T-cell (primary cell): Measurements from ENCODE around the gene CTTNBP2NL. TPM values are rescaled to one million over a fixed set of nuclear protein-coding genes. Genes with fewer than 3 reads are reported as not detected.
"Not testable (repeated sequence)": the region's sequence is repeated elsewhere in the genome, so short reads cannot be mapped to it uniquely, and the experiment has no call there.

Experiments used
- ATAC-seq, 4 experiments: fragments of 200-7000 bp in 3 of 4; fragments of 150-1000 bp in 1 of 4; cut with Tn5 transposase; replicated peaks in 1 of 4; 1 replicate in 3 of 4; 2 replicates in 1 of 4; pipeline ENCODE4 v1.10.0; 2021; ENCODE audit warnings: moderate library complexity in 3 of 4, mild to moderate bottlenecking in 2 of 4, moderate number of reproducible peaks in 1 of 4
- CTCF ChIA-PET, 2 donors: fragments of 300-600 bp; sonication (Branson Sonifier 250); formaldehyde crosslinking; loops; one replicate each; lab custom pipeline; 2022; ENCODE audit warnings: antibody characterized with exemption in 2 of 2; lab: Charles Lee
- POLR2A ChIA-PET, 2 donors: fragments of 300-600 bp; sonication (Branson Sonifier 250); formaldehyde crosslinking; loops; one replicate each; lab custom pipeline; 2022; ENCODE audit warnings: antibody characterized with exemption in 2 of 2; lab: Charles Lee
- DNase-seq, 35 experiments: peaks; one replicate each; pipeline versions ENCODE4 v3.0.0 to v3.0.0-alpha.2; 2013 to 2023
- H3K27ac ChIP-seq: one replicate; pipeline ENCODE4 v1.5.1; 2013; ENCODE audit warnings: low read length
- H3K27me3 ChIP-seq, 2 experiments: replicated peaks in 1 of 2; 1 replicate in 1 of 2; 2 replicates in 1 of 2; pipeline versions ENCODE4 v1.6.1 to v1.7.0; 2013; ENCODE audit warnings: low read length in 1 of 2, mixed read lengths in 1 of 2; ENCODE audit not compliant: control insufficient read depth in 2 of 2, insufficient read depth in 2 of 2; ENCODE audit errors: extremely low read depth in 1 of 2
- H3K36me3 ChIP-seq, 2 donors: 1 replicate in 1 of 2; 2 replicates in 1 of 2; pipeline versions ENCODE4 v1.6.1 to v1.7.0; 2013; ENCODE audit warnings: low read length in 1 of 2; ENCODE audit not compliant: control insufficient read depth in 2 of 2, insufficient read depth in 1 of 2; ENCODE audit errors: extremely low read depth in 1 of 2
- H3K4me1 ChIP-seq, 2 experiments: 1 replicate in 1 of 2; 2 replicates in 1 of 2; pipeline versions ENCODE4 v1.6.1 to v1.7.0; 2013; ENCODE audit warnings: low read length in 2 of 2, mixed read lengths in 1 of 2; ENCODE audit not compliant: insufficient read depth in 2 of 2, control insufficient read depth in 1 of 2; ENCODE audit errors: extremely low read depth in 1 of 2
- H3K4me3 ChIP-seq, 2 donors: 1 replicate in 1 of 2; 2 replicates in 1 of 2; pipeline versions ENCODE4 v1.5.1 to v1.7.0; 2013; ENCODE audit warnings: mild to moderate bottlenecking in 2 of 2, low read length in 1 of 2, moderate library complexity in 1 of 2; ENCODE audit not compliant: control insufficient read depth in 1 of 2; ENCODE audit errors: extremely low read depth in 1 of 2
- H3K9me3 ChIP-seq: 2 replicates; pipeline ENCODE4 v1.7.0; 2013
- H3K27ac Mint-ChIP-seq, 2 donors: one replicate each; pipeline ENCODE4 v1.8.0; 2020 to 2021; ENCODE audit warnings: mild to moderate bottlenecking in 2 of 2, mixed read lengths in 2 of 2
- H3K27me3 Mint-ChIP-seq, 2 donors: one replicate each; pipeline ENCODE4 v1.8.0; 2021 to 2022; ENCODE audit warnings: mixed read lengths in 2 of 2
- H3K36me3 Mint-ChIP-seq: one replicate; pipeline ENCODE4 v1.8.0; 2021; ENCODE audit warnings: mixed read lengths
- H3K4me1 Mint-ChIP-seq, 3 donors: one replicate each; pipeline ENCODE4 v1.8.0; 2020 to 2022; ENCODE audit warnings: mixed read lengths in 3 of 3, mild to moderate bottlenecking in 1 of 3
- H3K4me3 Mint-ChIP-seq, 3 donors: one replicate each; pipeline ENCODE4 v1.8.0; 2020 to 2022; ENCODE audit warnings: mild to moderate bottlenecking in 3 of 3, mixed read lengths in 3 of 3, moderate library complexity in 3 of 3
- H3K9me3 Mint-ChIP-seq, 3 donors: one replicate each; pipeline ENCODE4 v1.8.0; 2020 to 2022; ENCODE audit warnings: mixed read lengths in 3 of 3
- WGBS: methylation state at CpG from one replicate; pipeline ENCODE4 v1.1.5; 2013; ENCODE audit warnings: missing lambda C conversion rate; ENCODE audit not compliant: insufficient coverage; 5-methylcytosine and 5-hydroxymethylcytosine counted together
- total RNA-seq, 35 experiments: library from RNA in 6 of 35; stranded (reverse) in 6 of 35; fragments of 120-200 nt in 1 of 35; gene quantifications; one replicate each; pipeline versions ENCODE4 v1.2.1 to v1.2.4 and lab custom pipeline; 2013 to 2026

CTTNBP2NL gene
- total RNA-seq, 5 donors from 2014 or later (not counting 1 experiment from before 2014, with no cell fraction given) = 0.37 to 1.1 (median 0.51) TPM

GRCh38 chr1:112466078-112466660 lies 70.2 kb downstream of the CTTNBP2NL start:
- ATAC-seq (peak; percentile 91 to 96 (median 94)), DNase-seq (peak; percentile 56 to 92 (median 77))
- ChIA-PET CTCF (interaction anchor here (0.5 to 2.9 kb wide), 13 partner anchors 9 to 949 kb away, joined by 3 to 33 read pairs (median 5); no protein-coding TSS in a partner anchor), POLR2A (interaction anchor here in 1 of 2 donors (0.6 to 0.9 kb wide), 2 partner anchors 67 to 75 kb away, joined by 3 to 5 read pairs; no protein-coding TSS in a partner anchor)
- Histone ChIP-seq H3K27ac (no peak overlapping the region), H3K4me3 (peak overlapping the region; percentile 44 to 58), H3K36me3 (no peaks in the 10 kb centered on the region), H3K27me3 (peaks cover 0 to 20% of the 10 kb centered on the region in 2 experiments), H3K4me1 (peaks cover 3 to 8% of the 10 kb centered on the region in 2 experiments), H3K9me3 (no peaks in the 10 kb centered on the region)
- WGBS = under 1% methylated on average over 25 of the region's 31 CpGs
- H3K4me1 Mint-ChIP-seq = peaks cover 9 to 13% (median 12%) of the 10 kb centered on the region in 3 donors
- no peaks in the 10 kb centered on the region for H3K9me3 Mint-ChIP-seq
- peaks cover 12 to 24% of the 10 kb centered on the region in 2 donors for H3K27me3 Mint-ChIP-seq
- H3K27ac Mint-ChIP-seq = peak overlapping the region; percentile 36 to 40
- peak overlapping the region; percentile 71 to 74 (median 72) for H3K4me3 Mint-ChIP-seq
- no peaks in the 10 kb centered on the region for H3K36me3 Mint-ChIP-seq

DNA sequence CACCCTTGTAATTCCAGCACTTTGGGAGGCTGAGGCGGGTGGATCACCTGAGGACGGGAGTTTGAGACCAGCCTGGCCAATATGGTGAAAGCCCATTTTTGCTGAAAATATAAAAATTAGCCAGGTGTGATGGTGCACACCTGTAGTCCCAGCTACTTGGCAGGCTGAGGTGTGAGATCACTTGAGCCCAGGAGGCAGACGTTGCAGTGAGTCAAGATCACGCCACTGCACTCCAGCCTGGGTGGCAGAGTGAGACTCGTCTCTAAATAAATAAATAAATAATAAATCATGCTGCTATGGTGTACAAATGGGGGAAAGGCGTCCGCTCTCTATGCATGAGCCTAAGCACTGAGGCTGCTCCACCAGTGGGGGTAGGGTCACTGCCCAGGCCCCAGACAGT lies 74.3 kb downstream of the CTTNBP2NL start:
- H3K27me3 Mint-ChIP-seq = peaks cover 31 to 51% of the 10 kb centered on the region in 2 donors
- H3K4me1 ChIP-seq, DNase-seq, H3K36me3 ChIP-seq, POLR2A ChIA-PET, H3K4me3 Mint-ChIP-seq, H3K9me3 Mint-ChIP-seq, H3K4me3 ChIP-seq, H3K27ac ChIP-seq, ATAC-seq, H3K36me3 Mint-ChIP-seq, H3K27ac Mint-ChIP-seq, H3K9me3 ChIP-seq: not testable (repeated sequence)
- WGBS = no CpG with 5 or more reads among the region's 7 CpGs
- H3K4me1 Mint-ChIP-seq = peaks cover 9 to 13% (median 12%) of the 10 kb centered on the region in 3 donors
- H3K27me3 ChIP-seq = peaks cover 0 to 24% of the 10 kb centered on the region in 2 experiments
- CTCF ChIA-PET = interaction anchor here in 1 of 2 donors (0.7 to 1.5 kb wide), 2 partner anchors 25 to 79 kb away, joined by 5 read pairs; no protein-coding TSS in a partner anchor

- DNase-seq (no peak), ATAC-seq (no peak)
- ChIA-PET POLR2A (no interaction called here), CTCF (no interaction called here)
- H3K27ac Mint-ChIP-seq = no peak overlapping the region
- no peak overlapping the region for H3K4me3 Mint-ChIP-seq
- H3K4me1 Mint-ChIP-seq = peaks cover 7 to 9% (median 9%) of the 10 kb centered on the region in 3 donors
- WGBS = no CpG with 5 or more reads among the region's 3 CpGs
- H3K27ac ChIP-seq = no peak overlapping the region
- peaks cover 0 to 21% of the 10 kb centered on the region in 2 experiments for H3K27me3 ChIP-seq
- H3K36me3 Mint-ChIP-seq = no peaks in the 10 kb centered on the region
- peaks cover 0 to 4% (median under 1%) of the 10 kb centered on the region in 3 donors for H3K9me3 Mint-ChIP-seq
- peaks cover 3 to 5% of the 10 kb centered on the region in 2 experiments for H3K4me1 ChIP-seq
- no peaks in the 10 kb centered on the region for H3K36me3 ChIP-seq
- H3K9me3 ChIP-seq = no peaks in the 10 kb centered on the region
- H3K27me3 Mint-ChIP-seq = peaks cover 31 to 52% of the 10 kb centered on the region in 2 donors
- no peak overlapping the region for H3K4me3 ChIP-seq
These were observed 75.0 kb downstream of the CTTNBP2NL start for GRCh38 chr1:112470966-112471365.

GRCh38 chr1:112472142-112472541 lies 76.1 kb downstream of the CTTNBP2NL start:
- ATAC-seq (no peak), DNase-seq (no peak)
- POLR2A ChIA-PET = interaction anchor here in 1 of 2 donors (0.6 kb wide), 2 partner anchors 77 to 237 kb away, joined by 3 to 4 read pairs; no protein-coding TSS in a partner anchor
- CTCF ChIA-PET = interaction anchor here in 1 of 2 donors (0.7 to 1.0 kb wide), 3 partner anchors 62 to 1293 kb away, joined by 3 to 7 read pairs (median 4); no protein-coding TSS in a partner anchor
- Mint-ChIP-seq H3K36me3 (peaks cover under 1% of the 10 kb centered on the region), H3K27ac (no peak overlapping the region), H3K4me1 (no peaks in the 10 kb centered on the region), H3K27me3 (peaks cover 26 to 54% of the 10 kb centered on the region in 2 donors), H3K9me3 (peaks cover 3 to 13% (median 7%) of the 10 kb centered on the region in 3 donors), H3K4me3 (no peak overlapping the region)
- Histone ChIP-seq H3K4me1 (no peaks in the 10 kb centered on the region), H3K27me3 (peaks cover 0 to 25% of the 10 kb centered on the region in 2 experiments), H3K36me3 (no peaks in the 10 kb centered on the region), H3K9me3 (no peaks in the 10 kb centered on the region), H3K4me3 (no peak overlapping the region), H3K27ac (no peak overlapping the region)
- no CpG with 5 or more reads among the region's 1 CpG for WGBS

- H3K4me3 Mint-ChIP-seq = no peak overlapping the region
- DNase-seq (no peak), ATAC-seq (no peak)
- ChIA-PET POLR2A (interaction anchor here in 1 of 2 donors (0.7 kb wide), 1 partner anchor 70 kb away, joined by 4 read pairs; no protein-coding TSS in a partner anchor), CTCF (interaction anchor here (0.5 to 0.8 kb wide), 2 partner anchors 32 to 970 kb away, joined by 3 to 5 read pairs; no protein-coding TSS in a partner anchor)
- Histone ChIP-seq H3K4me3 (no peak overlapping the region), H3K27ac (no peak overlapping the region), H3K36me3 (no peaks in the 10 kb centered on the region), H3K9me3 (no peaks in the 10 kb centered on the region), H3K27me3 (peaks cover 0 to 27% of the 10 kb centered on the region in 2 experiments), H3K4me1 (no peaks in the 10 kb centered on the region)
- H3K27ac Mint-ChIP-seq = no peak overlapping the region
- H3K9me3 Mint-ChIP-seq = peaks cover 7 to 31% (median 28%) of the 10 kb centered on the region in 3 donors
- H3K27me3 Mint-ChIP-seq = peaks cover 17 to 42% of the 10 kb centered on the region in 2 donors
- H3K4me1 Mint-ChIP-seq = no peaks in the 10 kb centered on the region
- peaks cover 11% of the 10 kb centered on the region for H3K36me3 Mint-ChIP-seq
These were observed 81.5 kb downstream of the CTTNBP2NL start for GRCh38 chr1:112477550-112477949.

GRCh38 chr1:112478314-112478713 lies 82.3 kb downstream of the CTTNBP2NL start:
- Mint-ChIP-seq H3K4me3 (no peak overlapping the region), H3K36me3 (peaks cover 11% of the 10 kb centered on the region), H3K4me1 (no peaks in the 10 kb centered on the region), H3K27ac (no peak overlapping the region), H3K9me3 (peaks cover 7 to 31% (median 28%) of the 10 kb centered on the region in 3 donors), H3K27me3 (peaks cover 10 to 35% of the 10 kb centered on the region in 2 donors)
- no peaks in the 10 kb centered on the region for H3K4me1 ChIP-seq
- WGBS = no CpG with 5 or more reads among the region's 1 CpG
- H3K27me3 ChIP-seq = peaks cover 0 to 27% of the 10 kb centered on the region in 2 experiments
- no peak for DNase-seq
- H3K36me3 ChIP-seq = no peaks in the 10 kb centered on the region
- no peak overlapping the region for H3K27ac ChIP-seq
- ATAC-seq = no peak
- POLR2A ChIA-PET = interaction anchor here in 1 of 2 donors (0.7 kb wide), 1 partner anchor 69 kb away, joined by 4 read pairs; no protein-coding TSS in a partner anchor
- CTCF ChIA-PET = no interaction called here
- no peak overlapping the region for H3K4me3 ChIP-seq
- no peaks in the 10 kb centered on the region for H3K9me3 ChIP-seq
